Measurements from ENCODE around the gene ELK1.

The ELK1 gene

GRCh38 chrX:47645530-47645929 lies 4.8 kb downstream of the ELK1 start:
- no peak for DNase-seq (ENCODE audit: low read depth, low spot score)

GRCh38 chrX:47644557-47645091 lies 5.7 kb downstream of the ELK1 start:
- peak; percentile 28 for DNase-seq (ENCODE audit: low read depth, low spot score)

GRCh38 chrX:47643926-47644325 lies 6.4 kb downstream of the ELK1 start:
- DNase-seq (ENCODE audit: low read depth, low spot score) = peak; percentile 42

DNA sequence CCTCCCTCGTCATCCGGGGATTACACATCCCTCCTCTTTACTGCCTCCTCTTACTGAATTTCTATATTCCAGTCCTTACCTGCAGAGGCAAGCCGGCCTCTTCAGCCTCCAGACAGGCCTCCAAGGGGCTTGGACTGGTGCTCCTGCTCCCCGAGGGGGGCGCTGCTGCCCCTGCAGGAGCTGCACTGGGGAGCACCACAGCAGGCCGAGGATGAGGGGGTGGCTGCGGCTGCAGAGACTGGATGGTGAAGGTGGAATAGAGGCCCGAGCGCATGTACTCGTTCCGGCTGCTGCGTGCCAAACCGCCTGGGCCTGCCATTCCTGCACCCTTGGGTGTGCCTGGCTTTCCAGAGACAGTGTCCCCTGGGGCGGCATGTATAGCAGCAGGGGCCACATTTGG lies 11.5 kb downstream of the ELK1 start:
- DNase-seq (ENCODE audit: low read depth, low spot score) = no peak

DNA sequence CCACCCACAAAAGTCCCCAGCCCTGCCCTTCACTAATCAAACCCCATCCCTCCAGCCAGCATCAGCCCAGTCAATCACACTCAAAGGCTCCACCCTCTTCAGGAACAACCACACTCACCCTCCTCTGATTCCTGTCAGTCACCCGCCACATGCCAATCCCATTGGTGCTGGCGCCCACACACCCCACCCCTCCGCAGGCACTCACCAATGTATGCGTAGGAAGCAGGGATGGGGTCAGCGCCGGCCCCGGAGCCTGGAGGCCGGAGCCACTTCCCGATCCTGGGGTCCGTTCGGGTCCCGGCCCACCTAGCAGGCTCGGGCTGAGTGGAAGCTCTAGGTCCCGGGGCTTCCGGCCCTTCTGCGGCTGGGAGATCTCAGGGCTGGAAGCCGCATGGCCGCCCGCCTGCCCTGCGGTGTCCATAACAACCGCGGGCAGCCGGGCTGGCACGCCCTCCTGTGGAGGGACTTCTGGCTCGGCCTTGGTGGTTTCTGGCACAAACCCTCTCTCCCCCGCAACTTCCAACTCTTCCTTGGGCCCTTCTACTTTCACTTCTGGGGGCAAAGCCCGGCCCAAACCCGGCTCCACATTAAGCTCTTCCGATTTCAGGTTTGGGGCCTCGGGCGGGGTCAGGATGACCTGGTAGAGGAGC lies 12.7 kb downstream of the ELK1 start:
- peak; percentile 48 for DNase-seq (ENCODE audit: low read depth, low spot score)

DNA sequence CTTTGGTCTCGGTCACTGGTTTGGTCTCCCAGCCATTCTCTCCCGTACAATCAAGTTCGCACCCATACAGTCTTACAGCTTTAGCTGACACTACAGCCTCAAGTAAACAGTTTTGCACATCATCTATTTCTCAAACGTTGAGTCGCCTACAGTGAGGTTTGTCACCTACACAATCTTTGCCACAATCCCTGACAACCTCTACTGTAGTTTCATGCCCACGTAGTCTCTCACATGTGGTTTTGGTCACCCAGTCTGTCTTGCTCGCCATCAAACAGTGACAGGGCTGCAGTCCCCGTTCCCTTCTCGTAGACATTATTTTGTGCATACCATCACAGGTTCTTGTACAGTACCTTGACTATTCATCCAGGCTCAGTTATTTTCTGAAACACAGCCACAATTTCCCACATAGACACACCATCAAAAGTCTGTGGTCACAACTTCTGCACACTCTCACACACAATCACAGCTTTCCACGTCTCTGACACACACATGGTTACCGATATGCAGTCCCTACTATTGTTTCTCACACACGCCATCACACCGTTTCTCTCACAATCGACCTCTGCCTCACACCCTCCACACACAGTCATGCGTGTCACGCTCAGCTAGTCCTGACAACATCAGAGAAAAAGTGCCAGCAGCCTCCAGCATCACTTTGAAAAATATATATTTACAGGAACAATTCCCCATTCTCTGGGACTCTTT lies 15.3 kb downstream of the ELK1 start:
- DNase-seq (ENCODE audit: low read depth, low spot score) = no peak

DNA sequence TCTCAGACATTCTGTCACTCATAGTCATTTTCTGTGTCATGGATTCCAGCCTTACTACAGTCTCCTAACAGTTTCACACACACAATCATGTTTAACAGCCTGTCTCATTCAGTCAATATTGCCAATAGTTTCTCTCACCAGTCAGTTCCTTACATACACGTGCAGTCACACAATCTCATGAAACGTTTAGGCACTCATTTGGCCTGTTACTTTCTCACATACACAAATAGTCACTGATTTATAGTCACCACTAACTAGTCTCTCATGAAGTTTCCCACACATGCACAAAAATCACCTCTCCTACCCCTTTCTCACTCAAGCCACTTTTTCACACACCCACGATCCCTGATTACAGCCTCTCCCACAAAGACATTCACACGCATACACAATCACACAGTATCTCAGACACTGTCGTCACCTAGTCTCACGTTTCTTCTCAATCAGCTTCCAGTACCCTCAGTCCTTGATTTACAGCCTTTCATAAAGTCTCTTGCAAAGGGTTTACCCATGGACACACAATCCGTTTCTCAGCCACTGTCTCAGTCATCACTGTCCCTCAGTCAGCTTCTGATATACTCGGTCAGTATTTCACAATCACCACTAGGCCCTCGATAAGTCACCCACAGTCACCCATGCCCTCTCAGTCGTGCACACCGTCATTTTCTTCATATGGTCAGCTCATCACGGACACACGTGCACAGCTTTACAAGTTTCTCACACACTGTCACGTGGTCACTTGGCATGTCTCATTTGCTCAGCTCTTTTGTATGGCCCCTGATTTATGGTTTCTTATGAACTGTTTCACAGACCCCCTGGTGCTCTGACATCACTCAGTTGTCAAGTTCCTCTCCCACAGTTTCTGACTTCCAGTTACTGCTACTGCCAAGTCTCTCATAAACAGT lies 16.4 kb downstream of the ELK1 start:
- DNase-seq (ENCODE audit: low read depth, low spot score) = no peak

- no peak for DNase-seq (ENCODE audit: low read depth, low spot score)
These were observed 17.7 kb downstream of the ELK1 start for GRCh38 chrX:47632666-47633065.

DNA sequence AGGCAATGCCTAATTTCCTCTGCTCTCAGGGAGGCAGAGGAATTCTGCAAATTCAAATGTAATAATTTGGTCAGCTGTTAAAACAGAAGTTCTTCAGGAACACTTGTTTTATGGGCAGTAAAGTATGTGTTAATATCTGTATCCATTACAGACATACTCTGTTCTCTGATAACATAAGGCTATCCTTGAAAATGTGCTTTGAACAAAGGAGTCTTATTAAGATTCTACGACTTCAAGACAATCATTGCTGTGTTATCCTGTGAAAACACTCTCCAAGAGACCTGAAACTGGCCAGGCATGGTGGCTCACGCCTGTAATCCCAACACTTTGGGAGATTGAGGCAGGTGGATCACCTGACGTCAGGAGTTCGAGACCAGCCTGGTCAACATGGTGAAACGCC lies 18.7 kb downstream of the ELK1 start:
- no peak for DNase-seq (ENCODE audit: low read depth, low spot score)

DNA sequence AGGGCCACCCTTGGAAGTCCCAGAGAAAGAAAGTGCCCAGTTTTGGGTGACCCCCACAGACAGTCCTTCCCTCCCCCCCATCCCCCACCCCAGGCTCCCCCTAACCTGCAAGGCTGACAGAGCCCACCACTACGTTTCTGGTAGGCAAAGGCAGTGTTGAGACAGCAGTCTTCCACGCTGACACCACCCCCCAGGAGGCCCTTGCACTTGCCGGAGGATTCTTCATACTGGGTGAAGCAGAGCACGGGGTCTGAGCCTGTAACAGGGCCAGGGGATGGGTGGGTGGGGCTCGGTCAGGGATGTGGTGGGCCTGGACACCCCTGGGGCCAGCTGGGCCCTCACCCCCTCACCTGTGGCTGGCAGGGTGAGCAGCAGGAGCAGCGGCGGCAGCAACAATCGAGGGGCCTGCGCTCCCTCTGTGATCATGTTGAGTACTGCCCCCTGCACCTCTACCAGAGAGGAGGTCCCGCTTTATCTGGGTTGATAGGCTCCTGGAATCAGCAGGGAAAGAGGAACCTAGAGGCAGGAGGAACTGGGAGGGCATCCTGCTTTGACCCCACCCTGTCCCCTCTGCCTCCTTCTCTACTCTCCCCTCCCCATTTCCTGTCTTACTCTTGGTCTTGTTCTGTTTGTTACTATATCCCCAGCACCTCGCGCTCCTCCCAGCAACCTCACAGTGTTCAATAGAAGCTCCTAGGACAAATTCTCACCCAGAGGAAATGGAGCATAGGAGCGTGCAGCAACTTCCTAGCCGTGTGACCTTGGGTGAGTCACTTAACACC lies 20.8 kb downstream of the ELK1 start, which contains the start of gene CFP:
CFP (minus strand) TSS at position 512 of the 782 bp plus-strand sequence; CDS start at position 426, 86 bp downstream.
- DNase-seq (ENCODE audit: low read depth, low spot score) = no peak

GRCh38 chrX:47628982-47629381 lies 21.4 kb downstream of the ELK1 start:
- no peak for DNase-seq (ENCODE audit: low read depth, low spot score)

GRCh38 chrX:47625365-47625764 lies 25.0 kb downstream of the ELK1 start:
- no peak for DNase-seq (ENCODE audit: low read depth, low spot score)

DNA sequence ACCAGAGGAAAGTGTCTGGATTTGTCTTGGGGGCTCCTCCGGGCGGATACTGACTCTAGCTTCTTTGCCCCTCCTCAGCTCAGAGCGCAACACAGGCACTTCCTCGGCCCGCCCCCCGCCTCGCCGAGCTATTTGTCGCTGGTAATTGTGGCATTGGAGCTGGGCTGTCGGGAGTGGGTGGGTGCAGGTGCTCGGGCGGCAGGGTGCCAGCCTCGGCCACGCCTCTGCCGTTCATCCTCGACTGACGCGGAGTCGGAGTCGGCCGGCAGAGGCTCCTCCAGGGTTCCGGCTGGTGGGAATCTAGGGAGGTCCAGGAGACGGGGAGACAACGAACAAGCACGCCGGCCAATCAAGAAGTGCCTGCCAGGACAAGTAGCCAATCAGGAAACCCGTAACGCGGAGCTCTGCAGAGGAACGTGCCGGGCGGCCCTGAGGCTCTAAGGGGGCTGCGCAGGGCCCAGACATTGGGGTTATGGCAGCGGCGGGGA lies 26.8 kb downstream of the ELK1 start:
- DNase-seq (ENCODE audit: low read depth, low spot score) = peak; percentile 83

DNA sequence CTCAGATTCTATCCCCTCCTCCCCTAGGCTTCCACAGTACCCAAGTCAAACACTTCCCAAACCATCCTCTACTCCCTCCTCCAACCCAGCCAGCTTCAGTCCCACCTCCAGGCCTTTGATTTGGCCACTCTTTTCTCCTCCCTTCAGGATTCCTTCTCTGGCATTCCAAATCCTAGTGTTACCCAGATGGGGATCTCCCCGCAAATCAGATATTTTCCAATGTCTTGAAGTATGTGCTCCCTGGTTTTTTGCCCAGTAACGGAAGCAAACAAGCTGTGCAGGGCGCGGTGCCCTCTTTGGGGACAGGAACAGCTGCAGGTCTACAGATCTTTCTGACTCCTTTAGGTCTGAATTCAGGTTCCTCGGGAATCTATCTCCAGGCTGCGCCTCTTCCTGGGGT lies 28.5 kb downstream of the ELK1 start:
- DNase-seq (ENCODE audit: low read depth, low spot score) = no peak

GRCh38 chrX:47620303-47620685 lies 30.1 kb downstream of the ELK1 start:
- DNase-seq (ENCODE audit: low read depth, low spot score) = no peak

DNA sequence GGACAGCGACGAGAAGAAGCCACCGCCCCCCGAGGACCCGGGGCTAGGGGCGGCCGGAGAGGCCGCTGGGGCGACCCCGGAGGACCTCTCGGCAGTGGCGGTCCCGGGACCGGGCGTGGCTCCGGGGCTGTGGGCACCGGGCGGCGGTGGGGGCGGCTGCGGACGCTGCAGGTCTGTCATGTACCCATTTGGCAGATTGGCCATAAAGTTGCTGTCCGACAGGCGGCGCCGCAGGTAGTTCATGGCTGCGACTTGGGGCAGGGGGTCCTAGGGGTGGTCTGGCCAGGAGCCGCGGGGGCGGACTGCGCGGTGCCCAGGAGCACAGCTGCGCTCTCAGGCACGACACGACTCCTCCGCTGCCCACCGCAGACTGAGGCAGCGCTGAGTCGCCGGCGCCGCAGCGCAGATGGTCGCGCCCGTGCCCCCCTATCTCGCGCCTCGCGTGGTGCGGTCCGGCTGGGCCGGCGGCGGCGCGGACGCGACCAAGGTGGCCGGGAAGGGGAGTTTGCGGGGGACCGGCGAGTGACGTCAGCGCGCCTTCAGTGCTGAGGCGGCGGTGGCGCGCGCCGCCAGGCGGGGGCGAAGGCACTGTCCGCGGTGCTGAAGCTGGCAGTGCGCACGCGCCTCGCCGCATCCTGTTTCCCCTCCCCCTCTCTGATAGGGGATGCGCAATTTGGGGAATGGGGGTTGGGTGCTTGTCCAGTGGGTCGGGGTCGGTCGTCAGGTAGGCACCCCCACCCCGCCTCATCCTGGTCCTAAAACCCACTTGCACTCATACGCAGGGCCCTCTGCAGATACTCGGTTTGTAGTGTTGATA lies 30.7 kb downstream of the ELK1 start, which contains the start of gene SYN1:
SYN1 (minus strand) TSS at position 372 of the 817 bp plus-strand sequence; CDS start at position 243, 129 bp downstream.
- DNase-seq (ENCODE audit: low read depth, low spot score) = peak; percentile 92

- no peak for DNase-seq (ENCODE audit: low read depth, low spot score)
These were observed 31.4 kb downstream of the ELK1 start for GRCh38 chrX:47618923-47619485.

- DNase-seq (ENCODE audit: low read depth, low spot score) = no peak
These were observed 35.7 kb downstream of the ELK1 start for GRCh38 chrX:47614618-47615017.

GRCh38 chrX:47613082-47613481 lies 37.3 kb downstream of the ELK1 start:
- DNase-seq (ENCODE audit: low read depth, low spot score) = no peak

DNA sequence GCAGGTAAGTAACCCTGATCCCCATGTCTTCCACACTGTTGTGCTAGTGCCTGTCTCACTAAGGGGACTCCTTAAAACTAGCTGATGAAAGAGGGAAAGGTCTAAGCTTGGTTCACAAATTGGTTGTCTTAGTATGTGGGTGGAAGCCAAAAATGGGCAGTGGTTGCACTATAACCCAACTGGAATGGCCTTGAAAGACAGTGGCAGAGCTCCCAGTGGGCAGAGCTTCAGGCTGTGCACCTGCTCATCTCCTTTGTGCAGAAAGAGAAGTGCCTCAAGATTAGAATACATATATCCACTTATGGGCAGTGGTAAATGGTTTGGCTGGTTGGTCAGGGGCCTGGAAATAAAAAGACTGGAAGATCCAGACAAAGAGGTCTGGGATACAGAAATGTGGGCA lies 37.9 kb downstream of the ELK1 start:
- no peak for DNase-seq (ENCODE audit: low read depth, low spot score)

Measured in astrocyte of the hippocampus (primary cell).